H1 (cell line): ENCODE results near the gene TOGARAM1. TPM values are rescaled to one million over a fixed set of nuclear protein-coding genes. Genes with fewer than 3 reads are reported as not detected.

ENCODE experiments used
- SIX5 ChIP-seq: IDR thresholded peaks from 2 replicates; pipeline ENCODE4 v1.6.1; 2011; ENCODE audit warnings: mild to moderate bottlenecking, low read depth, low read length
- SP2 ChIP-seq: IDR thresholded peaks from 2 replicates; pipeline ENCODE4 v1.6.1; 2012; ENCODE audit warnings: mild to moderate bottlenecking, low read length, inconsistent platforms
- SP4 ChIP-seq: IDR thresholded peaks from 2 replicates; pipeline ENCODE4 v1.6.1; 2012; ENCODE audit warnings: low read length, inconsistent platforms
- SUZ12 ChIP-seq: fragments of 200-600 bp; sonication (generic); IDR thresholded peaks from 2 replicates; pipeline ENCODE4 v1.6.1; 2012; ENCODE audit warnings: mild to moderate bottlenecking, inconsistent platforms, low read length, moderate library complexity, mixed read lengths
- TCF12 ChIP-seq: IDR thresholded peaks from 2 replicates; pipeline ENCODE4 v1.6.1; 2011; ENCODE audit warnings: low read depth, mild to moderate bottlenecking, low read length
- polyA plus RNA-seq, 7 experiments: library from polyadenylated mRNA; depleted of rRNA in 3 of 7; stranded (reverse) in 5 of 7; unstranded in 2 of 7; fragments of >200 nt in 5 of 7; fragments of 200-250 nt in 2 of 7; gene quantifications; 1 replicate in 5 of 7; 2 replicates in 1 of 7; 4 replicates in 1 of 7; pipeline versions ENCODE4 v1.2.1 to v1.2.3, GENCODE V29; 2011 to 2013; ENCODE audit warnings: missing spikeins in 2 of 7, mixed read lengths in 2 of 7
- total RNA-seq: library from RNA; stranded (reverse); fragmentation: NEBNext Ultra II Directional; extraction: Animal tissue kit (Norgen Biotek cat#: 25700); gene quantifications from 2 replicates; pipeline ENCODE4 v1.2.1, GENCODE V29; 2021
- TF ChIP-seq, protein P1 (sequence below): IDR thresholded peaks from 2 replicates; pipeline ENCODE4 v1.6.1; 2012; ENCODE audit warnings: low read length, inconsistent platforms

The TOGARAM1 gene
- total and polyA plus RNA-seq, 2 of the 8 experiments (the other 6 are each of a cell fraction or from before 2014, with no cell fraction given): 2.5 to 6.8 TPM

DNA sequence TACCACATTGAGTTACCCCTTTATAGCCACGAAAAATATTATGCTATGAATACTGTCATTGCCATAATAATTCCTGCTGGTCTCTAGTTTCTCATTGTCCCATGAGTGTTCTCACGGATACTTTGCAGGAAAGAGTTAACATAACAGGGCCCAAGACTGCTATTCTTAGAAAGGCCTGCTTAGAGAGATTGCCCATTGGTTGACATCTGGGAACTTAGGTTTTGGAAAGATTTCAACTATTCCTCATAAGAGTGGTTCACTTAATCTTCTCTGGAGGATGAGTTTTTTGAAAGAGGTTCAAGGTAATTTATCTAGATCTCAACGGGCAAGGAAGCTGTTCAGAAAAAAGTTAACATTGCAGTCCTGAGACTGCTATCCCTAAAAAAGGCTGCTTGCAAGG is 103.5 kb downstream of the TOGARAM1 start (continued):
- TF ChIP-seq, protein P1, sequence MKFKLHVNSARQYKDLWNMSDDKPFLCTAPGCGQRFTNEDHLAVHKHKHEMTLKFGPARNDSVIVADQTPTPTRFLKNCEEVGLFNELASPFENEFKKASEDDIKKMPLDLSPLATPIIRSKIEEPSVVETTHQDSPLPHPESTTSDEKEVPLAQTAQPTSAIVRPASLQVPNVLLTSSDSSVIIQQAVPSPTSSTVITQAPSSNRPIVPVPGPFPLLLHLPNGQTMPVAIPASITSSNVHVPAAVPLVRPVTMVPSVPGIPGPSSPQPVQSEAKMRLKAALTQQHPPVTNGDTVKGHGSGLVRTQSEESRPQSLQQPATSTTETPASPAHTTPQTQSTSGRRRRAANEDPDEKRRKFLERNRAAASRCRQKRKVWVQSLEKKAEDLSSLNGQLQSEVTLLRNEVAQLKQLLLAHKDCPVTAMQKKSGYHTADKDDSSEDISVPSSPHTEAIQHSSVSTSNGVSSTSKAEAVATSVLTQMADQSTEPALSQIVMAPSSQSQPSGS: no peak
- TF ChIP-seq SP4: no peak
- TF ChIP-seq SUZ12: no peak
- no peak for TF ChIP-seq SP2
- no peak for TF ChIP-seq SIX5
- TF ChIP-seq TCF12: no peak
